MM.1S (cell line): ENCODE measurements around the gene CCNF.

Source experiments
- EZH2 ChIP-seq: fragments of 300-600 bp; sonication (generic); optimal IDR thresholded peaks from 2 replicates; pipeline ENCODE3; 2017; ENCODE audit warnings: low read depth, mild to moderate bottlenecking, antibody characterized with exemption, low read length, mixed read lengths
- TF ChIP-seq, protein P1 (sequence below): fragments of 300-600 bp; sonication (generic); IDR thresholded peaks from 2 replicates; pipeline ENCODE4 v1.5.1; 2016; ENCODE audit warnings: antibody characterized with exemption, low read length, mixed read lengths

DNA sequence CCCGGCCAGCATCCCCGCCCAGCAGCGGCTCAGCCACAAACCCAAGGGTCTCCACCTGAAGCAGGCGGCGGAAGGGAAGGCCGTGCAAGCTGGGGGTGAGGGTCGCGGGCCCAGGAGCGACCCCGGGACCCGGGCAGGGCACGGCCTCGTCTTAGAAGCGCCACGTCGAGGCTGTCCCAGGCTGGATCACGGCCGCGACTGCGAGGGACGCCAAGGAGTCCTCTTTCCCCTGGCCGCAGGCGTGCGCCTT, 538 bp upstream of the CCNF start:
- TF ChIP-seq, protein P1, sequence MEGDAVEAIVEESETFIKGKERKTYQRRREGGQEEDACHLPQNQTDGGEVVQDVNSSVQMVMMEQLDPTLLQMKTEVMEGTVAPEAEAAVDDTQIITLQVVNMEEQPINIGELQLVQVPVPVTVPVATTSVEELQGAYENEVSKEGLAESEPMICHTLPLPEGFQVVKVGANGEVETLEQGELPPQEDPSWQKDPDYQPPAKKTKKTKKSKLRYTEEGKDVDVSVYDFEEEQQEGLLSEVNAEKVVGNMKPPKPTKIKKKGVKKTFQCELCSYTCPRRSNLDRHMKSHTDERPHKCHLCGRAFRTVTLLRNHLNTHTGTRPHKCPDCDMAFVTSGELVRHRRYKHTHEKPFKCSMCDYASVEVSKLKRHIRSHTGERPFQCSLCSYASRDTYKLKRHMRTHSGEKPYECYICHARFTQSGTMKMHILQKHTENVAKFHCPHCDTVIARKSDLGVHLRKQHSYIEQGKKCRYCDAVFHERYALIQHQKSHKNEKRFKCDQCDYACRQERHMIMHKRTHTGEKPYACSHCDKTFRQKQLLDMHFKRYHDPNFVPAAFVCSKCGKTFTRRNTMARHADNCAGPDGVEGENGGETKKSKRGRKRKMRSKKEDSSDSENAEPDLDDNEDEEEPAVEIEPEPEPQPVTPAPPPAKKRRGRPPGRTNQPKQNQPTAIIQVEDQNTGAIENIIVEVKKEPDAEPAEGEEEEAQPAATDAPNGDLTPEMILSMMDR, result no peak
- no peak for TF ChIP-seq EZH2
